ENCODE data around the gene TMEM248. TPM values are rescaled to one million over a fixed set of nuclear protein-coding genes. Genes with fewer than 3 reads are reported as not detected.

Gene TMEM248
- total and polyA plus RNA-seq, 10 of the 15 experiments (the other 5 are each of a cell fraction or from before 2014, with no cell fraction given) = 6.3 to 93.5 (median 64.9) TPM

DNA sequence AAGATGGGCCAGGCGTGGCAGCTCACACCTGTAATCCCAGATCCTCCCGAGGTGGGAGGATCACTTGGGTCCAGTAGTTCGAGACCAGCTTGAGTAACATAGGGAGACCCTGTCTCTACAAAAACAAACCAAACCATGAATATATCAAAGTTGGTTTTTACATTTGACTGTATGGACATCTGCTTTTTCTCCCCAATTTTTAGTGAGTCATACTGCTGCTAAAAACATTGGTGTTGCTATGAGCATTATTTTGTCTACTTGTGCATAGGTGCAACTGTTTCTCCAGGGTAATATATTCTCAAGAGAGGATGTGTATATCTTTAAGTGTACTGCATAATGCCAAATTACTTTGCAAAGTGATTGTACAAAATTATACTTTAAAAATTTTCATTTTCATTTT, 769 bp upstream of the TMEM248 start:
- Histone ChIP-seq H3K4me3 (peak overlapping the region; percentile 84; the same call in 1 of the 2 replicates), H3K27ac (ENCODE audit: control insufficient read depth, insufficient read depth) (peak overlapping the region; percentile 80; the same call in 1 of the 2 replicates), H3K27me3 (replicated peaks in 1 of 2; ENCODE audit: control insufficient read depth in 2 of 2, insufficient read depth in 2 of 2, low read length in 1 of 2) (no peaks in the 10 kb centered on the region), H2AFZ (ENCODE audit: control insufficient read depth, low read depth, low read length) (peak overlapping the region; percentile 99), H3K9me3 (replicated peaks; ENCODE audit: control insufficient read depth, insufficient read depth, low read length) (no peaks in the 10 kb centered on the region), H3K4me2 (ENCODE audit: control insufficient read depth, insufficient read depth) (peak overlapping the region; percentile 96), H3K4me1 (ENCODE audit: control insufficient read depth, insufficient read depth, low read length) (peaks cover 13% of the 10 kb centered on the region), H3K36me3 (ENCODE audit: control insufficient read depth in 2 of 2, insufficient read depth in 2 of 2, low read length in 1 of 2) (peaks cover 0 to 7% of the 10 kb centered on the region in 2 experiments; a peak in 1 of 4 replicates), H3K9ac (ENCODE audit: control insufficient read depth, insufficient read depth, low read length) (peak overlapping the region; percentile 86), H3K79me2 (ENCODE audit: control insufficient read depth, insufficient read depth, low read length) (peaks cover 42% of the 10 kb centered on the region), H4K20me1 (ENCODE audit: control insufficient read depth, insufficient read depth) (no peaks in the 10 kb centered on the region)
- FAIRE-seq (no peak), ATAC-seq (no peak), DNase-seq (ENCODE audit: low read depth, low spot score) (no peak)
- intact Hi-C loops (cut with micrococcal nuclease; ENCODE audit: unreplicated experiment) (loop anchor here (2.0 to 10.0 kb wide), 4 partner anchors 43 to 175 kb away; partner anchors contain the start of genes RABGEF1, SBDS and TYW1), in situ Hi-C loops (cut with MboI) (no loop called here)
- RAD21 ChIA-PET (ENCODE audit: unreplicated experiment) = interaction anchor here (0.5 to 0.7 kb wide), 2 partner anchors 76 to 286 kb away, joined by 3 read pairs; no protein-coding TSS in a partner anchor
- CTCF ChIA-PET = no interaction called here
- WGBS (ENCODE audit: insufficient coverage, insufficient replicate concordance, low lambda C conversion rate, missing lambda C conversion rate) = 35% methylated on average over 3 of the region's 3 CpGs
- POLR2A ChIA-PET = no interaction called here
- no TSS peak for BruUV-seq (replicated peaks)
- SMC1A ChIA-PET (ENCODE audit: uncharacterized antibody, unreplicated experiment) = interaction anchor here (0.7 to 1.2 kb wide), 3 partner anchors 11 to 179 kb away, joined by 3 to 4 read pairs (median 4); no protein-coding TSS in a partner anchor
- TF ChIP-seq, protein P1, sequence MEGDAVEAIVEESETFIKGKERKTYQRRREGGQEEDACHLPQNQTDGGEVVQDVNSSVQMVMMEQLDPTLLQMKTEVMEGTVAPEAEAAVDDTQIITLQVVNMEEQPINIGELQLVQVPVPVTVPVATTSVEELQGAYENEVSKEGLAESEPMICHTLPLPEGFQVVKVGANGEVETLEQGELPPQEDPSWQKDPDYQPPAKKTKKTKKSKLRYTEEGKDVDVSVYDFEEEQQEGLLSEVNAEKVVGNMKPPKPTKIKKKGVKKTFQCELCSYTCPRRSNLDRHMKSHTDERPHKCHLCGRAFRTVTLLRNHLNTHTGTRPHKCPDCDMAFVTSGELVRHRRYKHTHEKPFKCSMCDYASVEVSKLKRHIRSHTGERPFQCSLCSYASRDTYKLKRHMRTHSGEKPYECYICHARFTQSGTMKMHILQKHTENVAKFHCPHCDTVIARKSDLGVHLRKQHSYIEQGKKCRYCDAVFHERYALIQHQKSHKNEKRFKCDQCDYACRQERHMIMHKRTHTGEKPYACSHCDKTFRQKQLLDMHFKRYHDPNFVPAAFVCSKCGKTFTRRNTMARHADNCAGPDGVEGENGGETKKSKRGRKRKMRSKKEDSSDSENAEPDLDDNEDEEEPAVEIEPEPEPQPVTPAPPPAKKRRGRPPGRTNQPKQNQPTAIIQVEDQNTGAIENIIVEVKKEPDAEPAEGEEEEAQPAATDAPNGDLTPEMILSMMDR (IDR thresholded peaks at IDR 0.05 in 2 of 3, conservative IDR thresholded peaks at IDR 0.05 in 1 of 3; ENCODE audit: control insufficient read depth in 2 of 3, extremely low read depth in 1 of 3, insufficient read depth in 1 of 3, low read depth in 3 of 3, low read length in 3 of 3) = no peak
- TF ChIP-seq HDAC2 (IDR thresholded peaks at IDR 0.05) = no peak
- no peak for TF ChIP-seq TCF7 (IDR thresholded peaks at IDR 0.05; ENCODE audit: borderline replicate concordance)
- no peak for TF ChIP-seq NR2F1 (conservative IDR thresholded peaks at IDR 0.05)
- no peak for TF ChIP-seq NFIC (IDR thresholded peaks at IDR 0.05; ENCODE audit: low read depth, low read length)
- no peak for TF ChIP-seq ASH2L (IDR thresholded peaks at IDR 0.05; ENCODE audit: borderline replicate concordance, low read depth)
- no peak for TF ChIP-seq EGR1 (IDR thresholded peaks at IDR 0.05; ENCODE audit: borderline replicate concordance in 1 of 2, low read depth in 2 of 2, low read length in 2 of 2)
- TF ChIP-seq EP300 (IDR thresholded peaks at IDR 0.05; ENCODE audit: borderline replicate concordance in 1 of 2, control insufficient read depth in 1 of 2, low read depth in 2 of 2, low read length in 2 of 2) = no peak
- no peak for TF ChIP-seq PAX8 (IDR thresholded peaks at IDR 0.05)
- TF ChIP-seq POLR2AphosphoS2 (IDR thresholded peaks at IDR 0.05; ENCODE audit: low read depth, low read length) = no peak
- TF ChIP-seq JUND (IDR thresholded peaks at IDR 0.05; ENCODE audit: low read depth, low read length) = no peak
- no peak for TF ChIP-seq RAD51 (IDR thresholded peaks at IDR 0.05)
- no peak for TF ChIP-seq TAF1 (IDR thresholded peaks at IDR 0.05; ENCODE audit: borderline replicate concordance, low read depth, low read length)
- TF ChIP-seq ZNF687 (IDR thresholded peaks at IDR 0.05) = no peak
- no peak for TF ChIP-seq NKRF (conservative IDR thresholded peaks at IDR 0.05)
- no peak for TF ChIP-seq KAT2A (conservative IDR thresholded peaks at IDR 0.05; ENCODE audit: control insufficient read depth, low read depth, low read length)
- TF ChIP-seq HDAC6 (IDR thresholded peaks at IDR 0.05; ENCODE audit: unreplicated experiment) = no peak

Measured in GM12878 (cell line).